ENCODE results near the gene DCK.
A peak's percentile ranks its signal among the peaks of the same experiment; 100 is the strongest.
"Not testable (repeated sequence)": the region's sequence is repeated elsewhere in the genome, so short reads cannot be mapped to it uniquely, and the experiment has no call there.

Gene DCK

DNA sequence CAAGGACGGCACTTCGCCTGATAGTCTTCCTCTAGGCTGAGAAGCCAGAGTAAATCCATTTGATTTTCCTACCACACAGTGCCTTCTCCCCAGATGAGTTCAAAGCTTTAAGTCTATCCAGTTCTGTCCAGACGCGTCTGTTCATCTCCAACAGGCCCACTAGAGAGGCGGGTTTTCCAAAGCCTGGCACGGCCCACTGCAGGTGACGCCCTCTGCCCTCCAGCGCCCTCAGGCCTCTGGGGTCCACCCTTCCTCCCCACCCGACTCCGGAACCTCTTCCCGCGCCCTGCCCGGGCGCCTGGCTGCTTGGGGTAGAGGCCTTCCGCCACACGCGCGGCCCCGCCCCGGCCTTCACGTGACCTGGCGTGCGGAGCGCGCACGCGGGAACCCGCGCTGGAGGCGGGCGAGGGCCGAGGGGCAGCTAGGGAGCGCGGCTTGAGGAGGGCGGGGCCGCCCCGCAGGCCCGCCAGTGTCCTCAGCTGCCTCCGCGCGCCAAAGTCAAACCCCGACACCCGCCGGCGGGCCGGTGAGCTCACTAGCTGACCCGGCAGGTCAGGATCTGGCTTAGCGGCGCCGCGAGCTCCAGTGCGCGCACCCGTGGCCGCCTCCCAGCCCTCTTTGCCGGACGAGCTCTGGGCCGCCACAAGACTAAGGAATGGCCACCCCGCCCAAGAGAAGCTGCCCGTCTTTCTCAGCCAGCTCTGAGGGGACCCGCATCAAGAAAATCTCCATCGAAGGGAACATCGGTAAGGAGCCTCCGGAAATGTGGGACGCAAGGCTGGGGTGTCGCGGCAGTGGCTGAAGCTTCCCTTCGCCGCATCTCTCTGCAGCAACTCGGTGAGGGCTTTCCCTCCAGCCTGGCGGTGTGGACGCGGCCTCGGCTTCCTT is at the start of gene DCK:
TSS of gene DCK (plus strand) at position 469 of the 888 bp plus-strand sequence. CDS start at position 656, 187 bp downstream.
- DNase-seq, result peak; percentile 81 to 83

GRCh38 chr4:70945046-70945445 is 48.4 kb upstream of the DCK start:
- DNase-seq, result no peak

GRCh38 chr4:70945452-70946055 is 47.9 kb upstream of the DCK start:
- DNase-seq, result no peak

GRCh38 chr4:70946939-70947338 is 46.5 kb upstream of the DCK start:
- DNase-seq, result no peak

GRCh38 chr4:70948665-70949260 is 44.7 kb upstream of the DCK start:
- DNase-seq, result no peak

DNA sequence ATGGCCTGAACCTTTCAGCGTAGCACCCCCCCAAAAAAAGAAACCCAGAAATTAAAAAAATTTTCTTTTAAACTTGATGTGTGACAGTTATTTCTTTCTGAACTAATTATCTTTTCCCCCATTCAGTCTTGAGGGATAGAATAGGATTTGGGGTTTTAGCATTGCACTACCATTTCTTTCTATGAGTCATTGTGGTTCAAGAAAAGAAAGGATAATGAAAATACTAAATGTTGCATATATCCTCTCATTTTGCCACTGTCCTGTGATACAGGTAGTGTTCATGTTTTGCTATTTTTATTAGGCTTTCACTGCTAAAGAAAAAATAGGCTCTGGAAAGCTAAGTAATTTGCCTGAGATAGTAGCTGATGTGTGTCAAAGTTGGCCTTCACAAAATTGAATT is 39.4 kb upstream of the DCK start:
- no peak for DNase-seq

DNA sequence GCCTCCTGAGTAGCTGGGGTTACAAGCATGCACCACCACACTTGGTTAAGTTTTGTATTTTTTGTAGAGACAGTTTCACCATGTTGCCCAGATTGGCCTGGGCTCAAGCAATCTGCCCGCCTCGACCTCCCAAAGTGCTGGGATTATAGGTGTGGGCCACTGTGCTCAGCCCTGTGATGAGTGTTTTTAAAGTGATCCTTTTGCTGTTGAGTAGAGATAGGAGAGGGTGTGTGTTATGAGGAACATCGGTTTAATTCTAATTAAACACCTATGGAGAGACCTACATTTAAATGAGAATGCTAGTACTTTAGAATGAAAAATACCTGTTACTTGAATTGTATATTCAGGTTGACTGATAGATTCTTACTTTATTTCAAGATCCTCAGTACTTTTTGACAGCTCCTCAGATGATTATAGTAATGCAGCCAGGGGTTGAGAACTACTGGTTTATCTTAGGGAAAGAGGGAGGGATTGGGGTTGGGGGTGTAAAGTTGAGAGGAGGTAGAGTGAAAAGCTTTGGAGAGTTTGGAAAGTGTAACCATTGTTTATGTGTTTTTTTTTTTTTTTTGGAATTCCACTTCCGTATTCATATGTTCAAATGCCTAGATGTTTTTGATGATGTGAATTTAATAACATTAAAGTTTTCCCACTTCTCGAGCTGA is 36.8 kb upstream of the DCK start:
- DNase-seq, result no peak

DNA sequence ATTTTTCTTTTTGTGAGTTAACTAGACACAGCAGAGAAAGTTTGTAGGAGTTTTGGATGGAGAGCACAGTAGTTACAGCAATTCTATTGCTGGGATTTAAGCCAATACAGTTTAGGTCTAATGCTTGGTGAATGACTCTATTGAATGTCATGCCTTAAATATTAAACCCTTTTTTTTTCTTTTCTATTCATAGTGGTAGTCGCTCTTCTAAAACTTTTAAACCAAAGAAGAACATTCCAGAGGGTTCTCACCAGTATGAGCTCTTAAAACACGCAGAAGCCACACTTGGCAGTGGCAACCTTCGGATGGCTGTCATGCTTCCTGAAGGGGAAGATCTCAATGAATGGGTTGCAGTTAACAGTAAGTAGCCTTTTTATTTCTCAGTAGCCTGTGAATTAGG is 34.8 kb upstream of the DCK start:
- no peak for DNase-seq

DNA sequence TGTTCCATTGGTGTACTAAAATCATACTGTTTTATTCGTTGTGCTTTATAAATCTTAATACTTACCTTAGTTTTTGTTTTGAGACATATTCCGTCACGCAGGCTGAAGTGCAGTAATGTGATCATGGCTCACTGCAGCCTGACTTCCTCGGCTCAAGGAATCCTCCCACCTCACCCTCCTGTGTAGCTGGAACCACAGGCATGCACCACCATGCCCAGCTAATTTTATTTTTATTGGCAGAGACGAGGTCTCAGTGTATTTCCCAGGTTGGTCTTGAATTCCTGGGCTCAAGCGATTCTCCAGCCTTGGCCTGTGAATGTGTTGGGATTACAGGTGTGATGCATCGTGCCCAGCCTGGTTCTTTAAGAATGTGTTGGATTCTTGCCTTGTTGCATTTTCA is 24.4 kb upstream of the DCK start:
- no peak for DNase-seq

DNA sequence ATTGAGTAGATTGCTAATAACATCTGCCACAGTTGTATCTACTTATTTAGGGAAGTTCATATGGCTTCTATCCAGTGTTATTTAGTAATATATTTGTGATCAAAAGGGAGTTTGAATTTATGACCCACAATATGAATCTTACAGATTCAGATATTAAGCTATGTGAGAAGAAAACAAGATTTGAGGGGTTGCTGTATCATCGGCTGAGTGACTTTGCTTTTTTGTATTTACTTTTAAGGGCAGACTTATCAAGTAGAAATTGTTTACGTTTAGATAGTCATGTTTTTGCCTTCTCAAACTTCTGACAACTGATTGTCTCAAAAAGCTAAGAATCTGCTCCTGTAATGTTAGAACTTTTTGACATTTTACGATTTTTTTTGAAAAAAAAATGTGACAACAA is 17.2 kb upstream of the DCK start:
- no peak for DNase-seq

GRCh38 chr4:70979445-70980008 is 13.9 kb upstream of the DCK start:
- DNase-seq, result no peak

GRCh38 chr4:70980196-70980595 is 13.3 kb upstream of the DCK start:
- no peak for DNase-seq

- no peak for DNase-seq
Measured at GRCh38 chr4:70984106-70984505, 9.3 kb upstream of the DCK start.

DNA sequence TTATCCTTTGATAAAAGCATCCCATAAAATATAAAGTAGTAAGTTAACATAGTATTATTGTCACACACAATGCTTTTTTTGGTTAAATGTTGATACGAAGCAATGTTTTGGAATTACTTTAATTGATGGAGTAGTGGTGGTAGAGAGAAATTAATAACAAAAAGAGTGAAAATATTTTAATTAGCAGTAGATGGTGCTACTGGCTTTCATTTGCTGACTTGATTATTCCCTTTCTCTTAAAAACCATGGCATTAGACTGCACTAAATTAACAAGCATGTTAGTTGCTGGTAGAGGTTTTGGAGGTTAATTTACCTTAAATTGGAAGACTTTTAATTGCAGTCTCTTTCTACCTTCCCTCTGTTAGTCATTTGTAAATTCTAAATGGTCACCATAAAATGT is 8.9 kb upstream of the DCK start:
- no peak for DNase-seq

- DNase-seq, result no peak
Measured at GRCh38 chr4:70991596-70991995, 1.9 kb upstream of the DCK start.

- no peak for DNase-seq
Measured at GRCh38 chr4:70992391-70992881, 1.0 kb upstream of the DCK start.

DNA sequence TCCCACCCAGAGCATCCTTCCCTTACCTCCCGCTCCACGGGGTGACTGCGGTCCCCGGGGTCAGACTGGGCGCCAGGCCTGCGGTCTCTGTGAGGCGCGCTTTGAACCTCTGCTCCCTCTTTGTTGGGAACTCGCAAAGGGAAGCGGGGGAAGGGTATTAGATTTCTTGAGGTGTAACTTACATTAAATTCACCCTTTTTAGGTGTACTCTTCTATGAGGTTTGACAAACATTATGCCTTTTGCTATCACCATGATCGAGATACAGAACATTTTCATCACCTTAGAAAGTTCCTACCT is 569 bp downstream of the DCK start:
- no peak for DNase-seq

DNA sequence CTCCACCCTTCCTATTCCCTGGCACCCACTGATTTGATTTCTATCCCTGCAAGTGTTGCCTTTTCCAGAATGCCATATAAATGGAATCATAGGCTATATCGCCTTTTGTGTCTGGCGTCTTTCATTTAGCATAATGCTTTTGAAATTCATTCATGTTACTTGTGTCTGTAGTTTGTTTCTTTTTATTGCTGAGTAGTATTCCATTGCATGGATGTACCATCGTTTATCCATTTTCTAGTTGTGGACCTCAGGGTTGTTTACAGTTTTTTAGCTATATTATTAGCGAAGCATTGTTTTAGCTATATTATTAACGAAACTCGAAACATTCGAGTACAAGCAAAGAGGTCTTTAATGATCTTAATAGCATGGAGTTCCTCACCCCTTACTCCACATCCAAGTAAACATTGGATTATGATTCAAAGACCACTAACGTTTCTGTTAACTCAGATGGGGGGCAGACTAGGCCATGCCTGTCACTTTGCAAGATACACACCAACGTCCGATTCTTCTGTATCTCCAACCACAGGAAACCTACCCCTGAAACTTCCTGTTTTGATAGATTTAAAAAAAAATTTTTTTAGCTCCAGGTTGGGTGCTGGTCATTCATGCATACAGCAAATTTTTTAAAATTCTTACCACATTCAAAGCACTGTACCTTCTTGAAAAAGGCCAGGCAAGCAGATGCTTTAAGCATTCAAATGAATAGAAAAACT is 1.1 kb downstream of the DCK start:
- DNase-seq, result no peak

GRCh38 chr4:70996018-70996360 is 2.5 kb downstream of the DCK start:
- no peak for DNase-seq

DNA sequence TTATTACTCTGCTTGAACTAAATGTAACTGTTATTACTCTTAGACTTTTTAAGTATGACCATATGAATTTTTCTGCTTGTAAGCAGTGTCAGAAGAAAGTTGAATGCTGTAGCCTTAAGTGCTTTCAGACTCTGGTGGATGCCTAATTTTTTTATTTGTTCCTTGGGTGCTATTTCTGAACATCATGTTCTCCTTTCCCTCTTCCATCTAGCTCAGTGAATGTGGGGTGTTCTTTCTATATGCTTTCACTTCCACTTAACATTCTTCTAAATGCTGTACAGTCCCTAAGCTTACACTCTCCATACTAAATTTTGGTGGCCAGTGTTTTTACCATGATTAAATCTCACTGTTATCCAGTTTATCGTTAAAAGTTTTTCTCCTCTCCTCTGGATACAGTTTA is 3.6 kb downstream of the DCK start:
- DNase-seq, result no peak

DNA sequence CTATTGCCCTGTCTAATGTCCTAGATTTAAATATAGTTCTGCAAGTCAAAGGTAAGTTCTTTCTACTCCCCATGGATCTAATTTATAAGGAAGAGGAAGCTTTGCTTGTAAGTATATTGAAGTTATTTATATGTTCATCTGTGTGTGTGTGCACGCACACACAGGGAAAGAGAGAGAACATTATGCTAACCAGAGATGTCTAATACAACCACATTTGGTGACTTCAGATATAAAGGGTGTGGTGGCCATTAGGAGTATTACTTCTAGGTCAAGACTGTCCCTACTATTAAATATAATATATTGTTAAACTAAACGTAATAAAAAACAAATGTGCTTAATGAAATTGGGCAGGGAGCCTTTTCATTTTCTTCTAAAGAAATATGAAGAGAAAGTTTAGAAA is 4.1 kb downstream of the DCK start:
- DNase-seq, result no peak

DNA sequence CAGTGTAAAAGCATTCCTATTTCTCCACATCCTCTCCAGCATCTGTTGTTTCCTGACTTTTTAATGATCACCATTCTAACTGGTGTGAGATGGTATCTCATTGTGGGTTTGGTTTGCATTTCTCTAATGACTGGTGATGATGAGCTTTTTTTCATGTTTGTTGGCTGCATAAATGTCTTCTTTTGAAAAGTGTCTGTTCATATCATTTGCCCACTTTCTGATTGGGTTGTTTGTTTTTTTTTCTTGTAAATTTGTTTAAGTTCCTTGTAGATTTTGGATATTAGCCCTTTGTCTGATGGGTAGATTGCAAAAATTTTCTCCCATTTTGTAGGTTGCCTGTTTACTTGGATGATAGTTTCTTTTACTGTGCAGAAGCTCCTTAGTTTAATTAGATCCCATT is 6.2 kb downstream of the DCK start:
- not testable (repeated sequence) for DNase-seq

- not testable (repeated sequence) for DNase-seq
Measured at GRCh38 chr4:71001363-71001762, 7.9 kb downstream of the DCK start.
